Endodermal cell (in vitro differentiated cells): Measurements from ENCODE around the gene TTLL11. TPM values are rescaled to one million over a fixed set of nuclear protein-coding genes. Genes with fewer than 3 reads are reported as not detected.
A peak's percentile ranks its signal among the peaks of the same experiment; 100 is the strongest.

ENCODE experiments used
- DNase-seq: peaks from one replicate; pipeline ENCODE4 v3.0.0-alpha.2; 2017
- H3K27ac ChIP-seq: 2 replicates; pipeline ENCODE4 v1.5.1; 2013; ENCODE audit warnings: mild to moderate bottlenecking, low read depth, low read length, moderate library complexity
- H3K27me3 ChIP-seq: 2 replicates; pipeline ENCODE4 v1.6.1; 2013; ENCODE audit warnings: mild to moderate bottlenecking, low read length, moderate library complexity; ENCODE audit not compliant: insufficient read depth, control insufficient read depth, poor library complexity, severe bottlenecking
- H3K36me3 ChIP-seq: 2 replicates; pipeline ENCODE4 v1.7.0; 2013; ENCODE audit warnings: mild to moderate bottlenecking, low read length, moderate library complexity; ENCODE audit not compliant: control insufficient read depth, insufficient read depth
- H3K4me1 ChIP-seq: one replicate; pipeline ENCODE4 v1.7.0; 2013; ENCODE audit warnings: low read length; ENCODE audit not compliant: control insufficient read depth, insufficient read depth
- H3K4me3 ChIP-seq: 2 replicates; pipeline ENCODE4 v1.5.1; 2013; ENCODE audit warnings: mild to moderate bottlenecking, low read length, moderate library complexity
- H3K9ac ChIP-seq: 2 replicates; pipeline ENCODE4 v1.6.1; 2013; ENCODE audit warnings: mild to moderate bottlenecking, low read length, moderate library complexity; ENCODE audit not compliant: poor library complexity, severe bottlenecking; ENCODE audit errors: extremely low read depth
- H3K9me3 ChIP-seq: 2 replicates; pipeline ENCODE4 v1.6.1; 2013; ENCODE audit warnings: mild to moderate bottlenecking, low read length, moderate library complexity; ENCODE audit not compliant: control insufficient read depth
- H3K27ac Mint-ChIP-seq: 2 replicates; pipeline ENCODE4 v1.8.0; 2020; ENCODE audit warnings: mixed read lengths
- H3K27me3 Mint-ChIP-seq: 2 replicates; pipeline ENCODE4 v1.8.0; 2021; ENCODE audit warnings: mild to moderate bottlenecking, mixed read lengths; ENCODE audit not compliant: insufficient read depth
- H3K36me3 Mint-ChIP-seq: 2 replicates; pipeline ENCODE4 v1.8.0; 2020; ENCODE audit warnings: low read depth, mixed read lengths
- H3K4me1 Mint-ChIP-seq: 2 replicates; pipeline ENCODE4 v1.8.0; 2020; ENCODE audit warnings: mixed read lengths
- H3K4me3 Mint-ChIP-seq: 2 replicates; pipeline ENCODE4 v1.8.0; 2020; ENCODE audit warnings: mild to moderate bottlenecking, moderate library complexity, mixed read lengths
- H3K9me3 Mint-ChIP-seq: 2 replicates; pipeline ENCODE4 v1.8.0; 2020; ENCODE audit warnings: mild to moderate bottlenecking, mixed read lengths
- CTCF ChIP-seq: fragments of 200-600 bp; sonication (generic); conservative IDR thresholded peaks from 2 replicates; pipeline ENCODE4 v1.5.0; 2021; ENCODE audit warnings: antibody characterized with exemption, mild to moderate bottlenecking
- WGBS, 2 experiments: methylation state at CpG; one replicate each; pipeline versions ENCODE4 v1.1.5 to v1.1.7; 2013; ENCODE audit warnings: missing lambda C conversion rate in 2 of 2, mixed read lengths in 1 of 2; ENCODE audit not compliant: insufficient coverage in 1 of 2, insufficient read length in 1 of 2; 5-methylcytosine and 5-hydroxymethylcytosine counted together
- total RNA-seq, 2 donors: library from RNA; stranded (reverse); fragmentation: NEBNext Ultra II Directional in 1 of 2; extraction: Animal tissue kit (Norgen Biotek cat#: 25700) in 1 of 2; gene quantifications; 2 replicates in 1 of 2; 3 replicates in 1 of 2; pipeline ENCODE4 v1.2.1, GENCODE V29; 2021

Gene TTLL11
- total RNA-seq, 2 donors from 2014 or later = 0.68 TPM; not detected in 1

GRCh38 chr9:121930956-121931355 lies 162.2 kb downstream of the TTLL11 start:
- Mint-ChIP-seq H3K27me3 (peaks cover 3% of the 10 kb centered on the region), H3K27ac (no peak overlapping the region), H3K4me3 (no peak overlapping the region), H3K9me3 (no peaks in the 10 kb centered on the region), H3K36me3 (no peaks in the 10 kb centered on the region), H3K4me1 (no peaks in the 10 kb centered on the region)
- H3K4me1 ChIP-seq = no peaks in the 10 kb centered on the region
- H3K36me3 ChIP-seq = no peaks in the 10 kb centered on the region
- no peaks in the 10 kb centered on the region for H3K9me3 ChIP-seq
- H3K27me3 ChIP-seq = no peaks in the 10 kb centered on the region
- no peak overlapping the region for H3K4me3 ChIP-seq
- no peak overlapping the region for H3K9ac ChIP-seq
- DNase-seq = no peak
- TF ChIP-seq CTCF = no peak
- 87 to 100% methylated on average over 4 to 5 of the region's 5 CpGs for WGBS, 2 experiments
- no peak overlapping the region for H3K27ac ChIP-seq

GRCh38 chr9:121929893-121930875 lies 162.9 kb downstream of the TTLL11 start:
- peak; percentile 88 for TF ChIP-seq CTCF
- H3K27me3 Mint-ChIP-seq = peaks cover 3% of the 10 kb centered on the region

GRCh38 chr9:121927636-121928035 lies 165.5 kb downstream of the TTLL11 start:
- no peaks in the 10 kb centered on the region for H3K27me3 ChIP-seq
- no peaks in the 10 kb centered on the region for H3K4me1 Mint-ChIP-seq
- no peaks in the 10 kb centered on the region for H3K4me1 ChIP-seq
- no peaks in the 10 kb centered on the region for H3K9me3 ChIP-seq
- 90% methylated on average over 1 of the region's 1 CpG; no CpG with 5 or more reads in 1 of the 2 experiments for WGBS, 2 experiments
- DNase-seq = no peak
- no peak for TF ChIP-seq CTCF
- H3K27me3 Mint-ChIP-seq = no peaks in the 10 kb centered on the region
- no peaks in the 10 kb centered on the region for H3K36me3 Mint-ChIP-seq
- no peak overlapping the region for H3K4me3 Mint-ChIP-seq
- no peak overlapping the region for H3K27ac Mint-ChIP-seq
- no peak overlapping the region for H3K4me3 ChIP-seq
- H3K9me3 Mint-ChIP-seq = no peaks in the 10 kb centered on the region
- no peak overlapping the region for H3K27ac ChIP-seq
- H3K9ac ChIP-seq = no peak overlapping the region
- no peaks in the 10 kb centered on the region for H3K36me3 ChIP-seq

More at GRCh38 chr9:121929893-121930875, 162.9 kb downstream of the TTLL11 start:
- no peaks in the 10 kb centered on the region for H3K9me3 ChIP-seq
- H3K27ac ChIP-seq = no peak overlapping the region
- H3K4me1 ChIP-seq = no peaks in the 10 kb centered on the region
- H3K27me3 ChIP-seq = no peaks in the 10 kb centered on the region
- 72 to 78% methylated on average over 7 to 12 of the region's 12 CpGs for WGBS, 2 experiments
- H3K36me3 Mint-ChIP-seq = no peaks in the 10 kb centered on the region
- no peaks in the 10 kb centered on the region for H3K4me1 Mint-ChIP-seq
- H3K9me3 Mint-ChIP-seq = no peaks in the 10 kb centered on the region
- no peak overlapping the region for H3K4me3 Mint-ChIP-seq
- H3K36me3 ChIP-seq = no peaks in the 10 kb centered on the region
- peak; percentile 91 for DNase-seq
- no peak overlapping the region for H3K9ac ChIP-seq
- no peak overlapping the region for H3K27ac Mint-ChIP-seq
- H3K4me3 ChIP-seq = no peak overlapping the region
